GM19239 (cell line): ENCODE measurements around the gene PEX6.
"Not testable (repeated sequence)": the region's sequence is repeated elsewhere in the genome, so short reads cannot be mapped to it uniquely, and the experiment has no call there.

Source experiments
- DNase-seq: peaks from one replicate; pipeline ENCODE4 v3.0.0; 2011; ENCODE audit warnings: low spot score; ENCODE audit not compliant: insufficient read length
- FAIRE-seq: peaks from 2 replicates; lab custom pipeline; 2011; peaks lifted over from hg19 to GRCh38; lab: Jason Lieb, UNC

Gene PEX6

GRCh38 chr6:42968126-42968701, 10.8 kb downstream of the PEX6 start:
- no peak for FAIRE-seq
- no peak for DNase-seq

DNA sequence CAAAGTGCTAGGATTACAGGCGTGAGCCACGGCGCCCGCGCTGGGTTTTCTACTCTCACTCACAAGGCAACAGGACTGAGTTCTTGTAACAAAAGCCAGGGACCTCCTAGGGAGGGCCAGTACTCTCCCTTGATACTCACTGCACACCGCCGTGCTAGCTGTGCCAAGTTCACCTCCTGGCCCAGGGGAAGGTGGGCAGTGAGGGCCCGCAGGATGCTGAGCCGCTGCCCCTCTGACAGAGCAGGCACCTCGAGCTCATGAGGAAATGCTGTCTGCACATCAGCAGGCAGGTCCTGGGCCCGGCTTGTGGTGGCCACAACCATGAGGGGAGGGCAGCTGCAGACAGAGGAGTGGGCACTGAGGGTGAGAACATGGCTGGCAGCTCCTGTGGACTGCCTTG, 11.8 kb downstream of the PEX6 start:
- no peak for DNase-seq

DNA sequence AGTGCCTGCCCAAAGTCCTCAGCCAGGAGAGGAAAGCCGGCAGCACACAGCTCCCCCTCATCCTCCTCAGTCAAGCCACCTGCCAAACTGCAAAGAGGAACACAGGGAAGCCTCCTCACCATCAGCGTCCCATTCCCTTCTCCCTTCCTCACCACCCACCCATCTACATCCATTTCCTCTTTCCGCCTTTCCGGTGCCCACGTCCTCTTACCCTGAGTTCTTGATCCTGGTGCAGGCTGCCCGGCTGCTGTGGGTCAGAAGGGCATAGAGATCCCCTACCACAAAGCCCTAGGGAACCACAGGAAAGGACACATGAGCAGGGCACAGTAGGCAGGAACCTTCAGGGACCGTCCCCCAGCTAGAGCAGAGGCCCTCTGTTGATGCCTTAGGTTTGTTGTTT, 12.4 kb downstream of the PEX6 start:
- FAIRE-seq, result no peak

More for the DNA sequence above, 11.8 kb downstream of the PEX6 start:
- FAIRE-seq, result no peak

GRCh38 chr6:42963855-42964605, 15.0 kb downstream of the PEX6 start:
- no peak for DNase-seq
- FAIRE-seq, result no peak

More for the DNA sequence above, 12.4 kb downstream of the PEX6 start:
- no peak for DNase-seq

DNA sequence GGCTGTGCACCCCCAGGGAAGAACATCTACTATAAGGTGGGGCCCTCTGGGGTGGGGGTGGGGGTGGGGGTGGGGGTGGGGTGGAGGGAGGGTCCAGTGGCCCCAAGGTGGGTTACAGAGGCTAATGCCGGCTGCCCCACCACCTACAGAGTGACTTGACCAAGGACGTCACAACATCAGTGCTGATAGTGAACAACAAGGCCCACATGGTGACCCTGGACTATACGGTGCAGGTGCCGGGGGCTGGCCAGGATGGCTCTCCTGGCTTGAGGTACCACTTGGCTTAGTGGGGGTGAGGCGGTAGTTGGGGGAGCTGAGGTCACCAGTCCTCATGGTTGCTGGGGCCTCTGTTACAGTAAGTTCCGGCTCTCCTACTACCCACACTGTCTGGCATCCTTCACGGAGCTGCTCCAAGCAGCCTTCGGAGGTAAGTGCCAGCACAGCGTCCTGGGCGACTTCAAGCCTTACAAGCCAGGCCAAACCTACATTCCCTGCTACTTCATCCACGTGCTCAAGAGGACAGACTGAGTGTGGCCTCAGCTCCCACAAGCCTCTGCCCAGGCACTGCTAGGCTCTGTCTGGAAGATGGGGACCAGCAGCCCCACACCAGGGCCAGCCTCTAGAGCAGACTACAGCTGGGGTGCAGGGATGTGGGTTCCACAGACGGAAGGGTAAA, 15.7 kb downstream of the PEX6 start:
- FAIRE-seq, result no peak

GRCh38 chr6:42962502-42963178, 16.3 kb downstream of the PEX6 start:
- DNase-seq (no peak), FAIRE-seq (no peak)

More for the DNA sequence above, 15.7 kb downstream of the PEX6 start:
- DNase-seq, result no peak

DNA sequence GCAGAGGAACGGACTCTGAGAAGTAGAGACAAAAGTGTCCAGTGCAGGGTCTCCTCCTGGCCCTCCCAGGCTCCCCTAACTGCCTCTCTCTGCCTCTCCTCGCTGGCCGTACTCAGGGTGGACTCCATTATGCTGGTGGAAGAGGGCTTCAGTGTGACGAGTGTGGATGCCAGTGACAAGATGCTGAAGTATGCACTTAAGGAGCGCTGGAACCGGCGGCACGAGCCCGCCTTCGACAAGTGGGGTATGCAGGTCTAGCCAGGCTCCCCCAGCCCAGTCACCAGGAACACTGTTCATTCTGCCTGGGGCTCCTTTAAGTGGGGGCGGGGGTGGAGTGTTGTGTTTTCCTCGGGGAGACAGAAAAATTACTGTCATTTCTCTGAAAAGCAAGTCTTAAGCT, 16.9 kb downstream of the PEX6 start:
- no peak for DNase-seq
- FAIRE-seq, result no peak

GRCh38 chr6:42961020-42961470, 17.9 kb downstream of the PEX6 start:
- DNase-seq (no peak), FAIRE-seq (no peak)

- FAIRE-seq (no peak), DNase-seq (peak; percentile 43)
Measured at GRCh38 chr6:42960243-42961019, 18.6 kb downstream of the PEX6 start, which contains the start of gene GNMT. GNMT (plus strand) TSS chr6:42960754; CDS start chr6:42960768, 14 bp downstream.

- FAIRE-seq, result no peak
- no peak for DNase-seq
Measured at GRCh38 chr6:42959917-42960242, 19.1 kb downstream of the PEX6 start.

DNA sequence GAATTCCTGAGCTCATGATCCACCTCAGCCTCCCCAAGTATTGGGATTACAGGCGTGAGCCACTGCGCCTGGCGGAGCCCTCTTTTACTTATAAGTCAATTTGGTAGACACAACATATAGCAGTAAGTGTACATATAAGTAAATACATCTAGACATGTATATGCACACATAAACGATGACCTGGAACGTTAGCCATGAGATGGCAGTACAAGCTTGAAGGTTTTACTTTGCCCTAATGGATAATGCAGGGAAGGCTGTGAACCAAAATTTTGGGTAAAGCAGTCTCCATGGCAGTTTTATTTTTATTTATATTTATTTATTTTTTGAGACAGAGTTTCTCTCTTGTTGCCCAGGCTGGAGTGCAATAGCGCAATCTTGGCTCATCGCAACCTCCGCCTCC, 20.9 kb downstream of the PEX6 start:
- no peak for FAIRE-seq
- no peak for DNase-seq

GRCh38 chr6:42954405-42954804, 24.6 kb downstream of the PEX6 start:
- not testable (repeated sequence) for FAIRE-seq, DNase-seq

GRCh38 chr6:42952389-42952788, 26.6 kb downstream of the PEX6 start:
- DNase-seq (no peak), FAIRE-seq (no peak)

DNA sequence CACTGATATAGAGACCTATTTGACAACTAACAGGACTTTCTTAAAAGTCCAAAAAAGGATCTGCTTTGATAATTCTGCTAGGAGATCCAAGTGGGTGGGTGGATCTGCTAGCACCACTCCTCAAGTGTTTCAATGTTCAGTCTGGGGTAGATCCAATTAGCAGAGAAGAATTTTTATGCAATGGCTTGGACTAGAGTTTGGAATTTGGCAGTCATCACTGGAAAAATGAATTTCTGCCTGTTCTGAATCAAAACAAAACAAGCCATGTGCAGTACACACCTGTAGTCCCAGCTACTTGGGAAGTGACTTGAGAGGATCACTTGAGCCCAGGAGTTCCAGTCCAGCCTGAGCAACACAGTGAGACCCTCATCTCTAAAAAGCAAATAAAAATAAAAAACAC, 31.0 kb downstream of the PEX6 start:
- DNase-seq, result no peak
- FAIRE-seq, result no peak

- no peak for FAIRE-seq
- DNase-seq, result no peak
Measured at GRCh38 chr6:42942444-42942843, 36.5 kb downstream of the PEX6 start.

- FAIRE-seq, DNase-seq: not testable (repeated sequence)
Measured at GRCh38 chr6:42941356-42941755, 37.6 kb downstream of the PEX6 start.

GRCh38 chr6:42940493-42941045, 38.4 kb downstream of the PEX6 start:
- FAIRE-seq (no peak), DNase-seq (no peak)

DNA sequence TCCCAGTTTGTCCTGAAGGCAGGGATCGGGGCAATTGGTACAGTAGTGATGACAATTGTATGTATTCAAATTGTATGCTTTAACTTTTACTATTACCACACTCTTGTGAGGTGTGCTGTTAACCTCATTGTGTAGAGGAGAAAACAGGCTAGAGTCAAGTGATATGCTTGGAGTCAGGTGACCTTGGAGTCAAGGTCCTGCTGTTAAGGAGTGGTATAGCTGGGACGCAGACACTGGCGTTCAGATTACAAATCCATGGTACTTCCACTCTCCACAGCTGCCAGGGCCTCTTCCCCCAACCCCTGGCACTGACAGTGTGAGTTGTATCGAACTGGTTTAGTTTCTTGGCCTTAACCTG, 39.2 kb downstream of the PEX6 start:
- FAIRE-seq, result no peak
- no peak for DNase-seq

- FAIRE-seq, result no peak
- no peak for DNase-seq
Measured at GRCh38 chr6:42938987-42939809, 39.8 kb downstream of the PEX6 start.
